Erythroblast (primary cell): ENCODE data around the gene RWDD1.

ENCODE experiments used
- DNase-seq, 2 experiments: peaks; one replicate each; lab custom pipeline; 2025; lab: John Stamatoyannopoulos, UW
- GATA1 ChIP-seq: IDR thresholded peaks from 2 replicates; pipeline ENCODE4 v1.6.1; 2011; ENCODE audit warnings: low read depth, mild to moderate bottlenecking, control low read depth, low read length, moderate library complexity
- POLR2A ChIP-seq: IDR thresholded peaks from 2 replicates; pipeline ENCODE4 v1.6.1; 2011; ENCODE audit warnings: mild to moderate bottlenecking, low read length

RWDD1 gene

DNA sequence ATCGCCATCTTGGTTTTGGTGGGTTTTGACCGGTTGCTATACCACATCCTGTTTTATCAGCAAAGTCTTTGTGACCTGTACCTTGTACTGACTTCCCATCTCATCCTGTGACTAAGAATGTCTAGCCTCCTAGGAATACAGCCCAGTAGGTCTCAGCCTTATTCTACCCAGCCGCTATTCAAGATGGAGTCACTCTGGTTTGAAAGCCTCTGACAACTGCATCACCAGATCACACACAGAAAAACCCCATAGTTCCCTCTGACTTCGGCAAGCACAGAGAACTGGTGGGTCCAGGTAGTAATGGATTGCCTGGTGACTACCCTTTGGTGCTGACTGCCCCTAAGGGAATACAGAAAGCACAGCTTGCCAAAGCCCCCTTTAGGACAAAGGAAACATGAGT lies 34.6 kb downstream of the RWDD1 start:
- TF ChIP-seq GATA1 (no peak), POLR2A (no peak)
- no peak for DNase-seq

GRCh38 chr6:116611056-116611455 lies 39.8 kb downstream of the RWDD1 start:
- DNase-seq, result no peak
- no peak for TF ChIP-seq POLR2A
- no peak for TF ChIP-seq GATA1

DNA sequence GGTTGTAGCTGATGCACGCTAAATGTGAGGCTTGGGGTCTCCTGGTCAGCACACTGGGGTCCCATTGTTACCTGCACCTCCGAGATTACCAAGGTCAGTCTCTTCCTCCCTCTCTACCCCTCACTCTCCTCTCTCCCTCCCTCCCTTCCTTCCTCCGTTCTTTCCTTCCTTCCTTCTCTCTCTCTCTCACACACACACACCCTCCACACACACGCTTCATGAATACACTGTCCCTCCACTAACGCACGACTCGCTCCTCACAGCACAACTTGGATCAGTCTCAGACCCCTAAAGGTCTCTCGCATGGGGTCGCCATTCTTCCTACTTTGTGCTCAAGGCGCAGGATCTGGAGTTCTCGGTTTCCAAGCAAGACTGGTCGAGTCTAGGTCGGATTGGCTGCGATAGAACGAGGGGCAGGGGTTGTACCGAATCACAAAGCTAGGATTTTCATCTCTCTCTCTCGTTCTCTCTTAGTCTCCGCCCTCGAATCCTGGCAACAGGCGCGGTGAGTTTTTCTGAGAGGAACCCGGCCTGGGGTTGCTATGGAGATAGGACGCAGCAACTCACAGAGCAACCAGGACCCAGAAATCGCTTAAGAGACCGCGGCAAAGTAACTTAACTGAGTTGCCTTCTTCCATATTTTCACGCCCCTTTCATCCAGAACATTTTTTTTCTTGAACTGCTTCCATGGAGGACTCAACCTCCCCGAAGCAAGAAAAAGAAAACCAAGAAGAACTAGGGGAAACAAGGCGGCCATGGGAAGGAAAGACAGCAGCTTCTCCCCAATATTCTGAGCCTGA lies 44.8 kb downstream of the RWDD1 start, which contains the start of gene RSPH4A:
Gene RSPH4A (plus strand): TSS at position 543 of the 800 bp plus-strand sequence. CDS start 145 bp downstream, at position 688.
- peak; percentile 82 to 85 for DNase-seq
- TF ChIP-seq POLR2A, result no peak
- no peak for TF ChIP-seq GATA1

- TF ChIP-seq GATA1, result no peak
- no peak for TF ChIP-seq POLR2A
- DNase-seq, result peak; percentile 29 to 30
Observed at GRCh38 chr6:116616737-116617053, 45.4 kb downstream of the RWDD1 start.

GRCh38 chr6:116624036-116624805 lies 52.9 kb downstream of the RWDD1 start:
- TF ChIP-seq GATA1, result no peak
- TF ChIP-seq POLR2A, result no peak
- peak; percentile 2 to 10 for DNase-seq

DNA sequence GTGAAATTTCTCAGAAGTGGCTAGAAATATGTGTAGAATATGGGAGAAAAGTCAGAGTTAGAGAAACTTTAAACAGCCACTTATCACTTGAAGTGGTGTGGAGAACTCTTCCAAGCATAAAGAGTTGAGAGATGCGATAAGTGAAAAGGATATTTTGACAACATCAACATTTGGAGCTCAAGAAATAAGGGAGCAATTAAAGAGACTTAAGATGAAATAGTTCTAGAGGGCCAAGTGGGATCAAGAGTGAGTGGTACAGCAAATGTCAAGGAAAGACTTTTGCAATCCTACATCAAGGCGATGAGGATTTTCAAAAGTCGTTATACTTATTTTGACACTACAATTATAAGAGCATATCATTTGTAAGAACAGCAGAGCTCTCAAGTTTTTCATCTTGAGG lies 54.6 kb downstream of the RWDD1 start:
- no peak for TF ChIP-seq GATA1
- no peak for TF ChIP-seq POLR2A
- DNase-seq, result no peak

- DNase-seq, result no peak
- TF ChIP-seq GATA1 (no peak), POLR2A (no peak)
Observed at GRCh38 chr6:116629563-116629981, 58.3 kb downstream of the RWDD1 start.

GRCh38 chr6:116631379-116631990 lies 60.2 kb downstream of the RWDD1 start:
- DNase-seq, result no peak
- TF ChIP-seq GATA1 (no peak), POLR2A (no peak)

DNA sequence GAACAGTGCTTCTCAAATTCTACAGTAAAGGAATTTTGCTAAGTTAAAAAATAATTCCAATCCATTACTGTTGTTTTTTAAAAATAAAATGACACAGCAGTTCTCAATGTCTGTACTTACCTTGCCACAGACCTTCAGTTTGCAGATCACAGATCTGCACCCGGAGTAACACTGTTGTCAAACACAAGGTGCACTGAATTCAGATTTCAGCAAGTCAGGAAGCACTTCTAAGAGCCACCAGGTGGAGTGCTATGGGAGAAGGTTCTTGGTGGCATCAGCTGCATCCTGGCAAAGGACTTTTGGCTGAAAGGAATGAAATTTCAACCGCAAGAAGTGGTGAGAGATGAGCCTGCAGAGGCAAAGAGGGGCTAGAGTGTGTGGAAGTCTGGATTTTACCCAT lies 62.4 kb downstream of the RWDD1 start:
- TF ChIP-seq GATA1 (no peak), POLR2A (no peak)
- DNase-seq, result peak in 1 of 2 experiments; percentile 5
